ENCODE results near the gene TBC1D22A. TPM values are rescaled to one million over a fixed set of nuclear protein-coding genes. Genes with fewer than 3 reads are reported as not detected.

TBC1D22A gene
- total RNA-seq, 1 experiment from 2014 or later = 20.9 TPM

DNA sequence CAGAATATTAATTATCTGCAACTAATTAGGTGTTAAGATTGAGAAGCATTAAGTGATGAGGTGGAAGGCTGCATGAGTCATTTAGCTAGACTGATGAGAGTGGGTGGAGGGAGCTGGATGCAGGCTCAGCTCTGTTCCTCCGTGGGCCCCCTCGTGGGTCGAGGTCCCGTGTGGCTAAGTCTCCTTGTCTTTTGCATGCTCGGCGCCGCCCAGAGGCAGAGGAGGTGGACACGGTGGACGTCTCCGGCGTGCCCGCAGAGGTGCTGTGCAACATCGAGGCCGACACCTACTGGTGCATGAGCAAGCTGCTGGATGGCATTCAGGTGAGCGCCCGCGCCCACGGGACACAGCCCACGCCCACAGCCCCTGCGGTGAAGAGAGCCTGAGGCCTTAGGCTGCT lies 211.6 kb downstream of the TBC1D22A start (continued):
- TF ChIP-seq REST (IDR thresholded peaks at IDR 0.05; ENCODE audit: low read depth) = no peak
- no peak for TF ChIP-seq JUND (IDR thresholded peaks at IDR 0.05)
- no peak for TF ChIP-seq SP1 (IDR thresholded peaks at IDR 0.05; ENCODE audit: low read depth)

DNA sequence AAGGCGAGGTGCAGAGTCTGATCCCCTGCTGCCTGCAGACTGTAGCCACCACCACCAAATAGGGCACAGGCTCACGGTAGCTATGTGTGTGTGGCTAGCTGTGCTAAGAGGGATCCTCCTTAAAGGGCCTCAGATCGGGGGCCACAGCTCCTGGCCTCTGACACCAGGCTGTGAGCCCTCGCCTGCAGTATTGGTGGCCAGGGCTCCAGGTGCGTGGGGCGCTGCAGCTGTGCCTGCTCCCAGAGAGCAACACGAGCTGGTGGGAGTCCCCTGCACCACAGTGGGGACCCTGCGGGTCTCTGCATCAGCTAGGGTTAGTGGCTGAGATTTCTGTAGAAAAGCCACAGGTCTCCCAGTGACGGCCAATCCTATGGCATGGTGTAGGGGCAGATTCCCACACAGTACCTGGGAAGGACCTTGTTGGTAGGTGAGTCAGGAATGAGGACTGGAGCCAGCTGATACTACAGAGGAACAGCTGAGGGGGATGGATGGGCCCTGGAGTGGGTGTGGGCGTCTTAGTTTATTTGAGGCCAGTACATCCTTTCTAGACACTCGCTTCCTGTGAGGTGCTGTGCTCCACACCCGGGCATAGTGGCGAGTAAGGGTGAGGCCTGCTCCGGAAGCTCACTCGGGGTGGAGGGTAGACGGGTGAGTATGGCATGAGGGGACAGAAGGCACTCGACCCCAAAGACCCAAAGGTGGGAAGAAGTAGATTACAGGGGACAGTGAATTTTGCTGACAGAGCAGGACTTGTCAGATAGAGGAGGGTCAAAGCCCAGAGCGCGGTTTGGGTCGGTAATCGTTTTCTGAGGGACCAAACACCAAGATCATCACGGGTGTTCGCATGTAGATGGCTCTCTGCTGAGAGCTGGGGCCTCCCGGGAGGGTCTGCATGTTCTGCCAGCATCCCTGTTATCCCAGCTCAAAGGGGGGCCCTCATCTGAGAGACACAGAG lies 212.5 kb downstream of the TBC1D22A start:
- H3K27me3 ChIP-seq (ENCODE audit: insufficient read depth, low read length) = no peaks in the 10 kb centered on the region
- peaks cover 5 to 9% of the 10 kb centered on the region in 2 experiments; a peak in 1 of 4 replicates for H3K4me1 ChIP-seq (ENCODE audit: control insufficient read depth in 1 of 2, insufficient read depth in 2 of 2, low read length in 2 of 2)
- no TSS peak for BruUV-seq (replicated peaks)
- no peak overlapping the region for H3K27ac ChIP-seq (ENCODE audit: low read depth, low read length)
- H3K36me3 ChIP-seq (ENCODE audit: control insufficient read depth in 1 of 2, insufficient read depth in 2 of 2, low read length in 2 of 2) = no peaks in the 10 kb centered on the region
- ChIA-PET CTCF (no interaction called here), POLR2A (no interaction called here), RAD21 (ENCODE audit: low non-redundant PET in 1 of 2, low total read pairs in 2 of 2, uncharacterized antibody in 2 of 2, unreplicated experiment in 2 of 2) (no interaction called here)
- no peak overlapping the region for H2AFZ ChIP-seq (ENCODE audit: low read depth, low read length, poor library complexity, severe bottlenecking)
- intact Hi-C loops (cut with micrococcal nuclease) = no loop called here
- no peaks in the 10 kb centered on the region for H3K9me2 ChIP-seq (ENCODE audit: insufficient read depth)
- no peak overlapping the region for H3K9ac ChIP-seq (ENCODE audit: low read length)
- H3K9me3 ChIP-seq (ENCODE audit: control insufficient read depth in 1 of 2, insufficient read depth in 1 of 2, low read depth in 1 of 2, low read length in 2 of 2) = no peaks in the 10 kb centered on the region
- no peak overlapping the region for H3K4me3 ChIP-seq (replicated peaks in 1 of 2; ENCODE audit: low read depth in 1 of 2, low read length in 2 of 2)
- H3K4me2 ChIP-seq (ENCODE audit: low read length) = no peak overlapping the region; the same call in 1 of the 2 replicates
- H3K79me2 ChIP-seq (ENCODE audit: insufficient read depth, low read length) = no peaks in the 10 kb centered on the region
- DNase-seq (ENCODE audit: low read depth, low spot score) = no peak
- H4K20me1 ChIP-seq (ENCODE audit: insufficient read depth) = no peaks in the 10 kb centered on the region
- TF ChIP-seq TCF7L2 (IDR thresholded peaks at IDR 0.05; ENCODE audit: borderline replicate concordance, extremely low read depth, insufficient read depth, insufficient read length) = no peak
- no peak for TF ChIP-seq JUND (IDR thresholded peaks at IDR 0.05)
- TF ChIP-seq RAD21 (IDR thresholded peaks at IDR 0.05; ENCODE audit: low read depth) = no peak
- no peak for ATAC-seq
